Uterus (tissue), 2 donors: ENCODE data around the gene MFSD6L.

Experiments
- CTCF ChIP-seq, 4 experiments: fragments of 200-600 bp in 2 of 4; fragments of 450-650 bp in 2 of 4; sonication (generic) in 2 of 4; IDR thresholded peaks; one replicate each; pipeline ENCODE4 v1.5.1; 2016 to 2019; ENCODE audit warnings: antibody characterized with exemption in 4 of 4, mild to moderate bottlenecking in 2 of 4, moderate library complexity in 1 of 4
- POLR2A ChIP-seq, 2 donors: fragments of 450-650 bp; IDR thresholded peaks; one replicate each; pipeline ENCODE4 v1.6.1; 2016; ENCODE audit warnings: antibody characterized with exemption in 2 of 2, mild to moderate bottlenecking in 1 of 2, moderate library complexity in 1 of 2

GRCh38 chr17:8818047-8818446 is 18.9 kb upstream of the MFSD6L start:
- TF ChIP-seq CTCF (IDR thresholded peaks at IDR 0.05) (no peak), POLR2A (IDR thresholded peaks at IDR 0.05) (no peak)
